ENCODE data around the gene ATP9B.

- TF ChIP-seq CTCF (IDR thresholded peaks at IDR 0.05): no peak
- no peak for TF ChIP-seq POLR2A (IDR thresholded peaks at IDR 0.05)
Measured at GRCh38 chr18:79252904-79253633, 183.9 kb downstream of the ATP9B start.

Data from ovary (tissue), 3 donors.